ENCODE data around the gene TSKU.

The TSKU gene

DNA sequence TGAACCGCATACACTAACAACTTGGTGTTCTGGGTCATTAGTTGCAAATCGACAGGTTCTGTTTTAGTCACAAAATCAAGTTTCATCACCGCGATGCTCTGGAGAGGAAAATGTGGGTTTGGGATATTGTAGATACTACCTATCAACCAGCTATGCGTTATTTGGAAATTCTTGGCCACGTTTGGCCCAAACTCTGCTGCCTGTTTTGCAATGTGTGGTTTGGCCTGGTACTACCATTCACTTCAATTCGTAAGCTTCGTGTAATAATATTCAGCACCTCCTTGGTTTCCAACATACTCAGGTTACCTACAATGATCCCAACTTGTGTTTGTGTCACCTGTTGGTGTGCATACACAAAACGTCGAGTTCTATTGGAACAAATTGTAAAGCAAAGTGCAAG is 61.4 kb downstream of the TSKU start:
- DNase-seq: no peak
- no peak overlapping the region for H3K27ac ChIP-seq (ENCODE audit: low read length, poor library complexity, severe bottlenecking)
- no peak overlapping the region for H4K8ac ChIP-seq (ENCODE audit: low read length)
- no peaks in the 10 kb centered on the region for H3K4me1 ChIP-seq (ENCODE audit: control insufficient read depth, insufficient read depth, low read depth, low read length)
- no peak overlapping the region for H3K4ac ChIP-seq (ENCODE audit: low read depth in 1 of 2, low read length in 2 of 2)
- H4K91ac ChIP-seq (ENCODE audit: low read length): no peak overlapping the region
- no peak overlapping the region for H3K23ac ChIP-seq (ENCODE audit: low read length in 2 of 2)
- no peak overlapping the region for H2BK15ac ChIP-seq (ENCODE audit: low read depth, poor library complexity, severe bottlenecking)
- WGBS: 93% methylated on average over 8 of the region's 10 CpGs
- H2BK120ac ChIP-seq (ENCODE audit: low read depth, low read length): no peak overlapping the region
- no peak overlapping the region for H2BK12ac ChIP-seq (ENCODE audit: low read length in 2 of 2)
- no peak overlapping the region for H3K18ac ChIP-seq (ENCODE audit: low read depth in 1 of 2, low read length in 2 of 2)
- H2AK5ac ChIP-seq (ENCODE audit: low read length, severe bottlenecking): no peak overlapping the region
- H2AFZ ChIP-seq (ENCODE audit: low read depth, low read length): no peak overlapping the region
- H3K27me3 ChIP-seq (ENCODE audit: control insufficient read depth in 1 of 2, insufficient read depth in 1 of 2, low read length in 2 of 2): peaks cover 21 to 24% of the 10 kb centered on the region in 2 experiments
- H2BK5ac ChIP-seq (ENCODE audit: low read depth, low read length, poor library complexity, severe bottlenecking): no peak overlapping the region
- no peak overlapping the region for H3K9ac ChIP-seq (ENCODE audit: low read length)
- H3K4me2 ChIP-seq (ENCODE audit: low read length, poor library complexity, severe bottlenecking): no peak overlapping the region
- no peaks in the 10 kb centered on the region for H3K9me3 ChIP-seq (ENCODE audit: control insufficient read depth, low read length)
- H3K79me1 ChIP-seq (replicated peaks; ENCODE audit: low read length, poor library complexity, severe bottlenecking): no peaks in the 10 kb centered on the region
- H3K4me3 ChIP-seq (ENCODE audit: insufficient read depth in 1 of 2, low read depth in 1 of 2, low read length in 2 of 2): no peak overlapping the region
- no peak overlapping the region for H3K14ac ChIP-seq (ENCODE audit: low read length in 2 of 2)
- no peaks in the 10 kb centered on the region for H3K36me3 ChIP-seq (ENCODE audit: control insufficient read depth in 1 of 2, insufficient read depth in 2 of 2, low read depth in 1 of 2, low read length in 2 of 2)

DNA sequence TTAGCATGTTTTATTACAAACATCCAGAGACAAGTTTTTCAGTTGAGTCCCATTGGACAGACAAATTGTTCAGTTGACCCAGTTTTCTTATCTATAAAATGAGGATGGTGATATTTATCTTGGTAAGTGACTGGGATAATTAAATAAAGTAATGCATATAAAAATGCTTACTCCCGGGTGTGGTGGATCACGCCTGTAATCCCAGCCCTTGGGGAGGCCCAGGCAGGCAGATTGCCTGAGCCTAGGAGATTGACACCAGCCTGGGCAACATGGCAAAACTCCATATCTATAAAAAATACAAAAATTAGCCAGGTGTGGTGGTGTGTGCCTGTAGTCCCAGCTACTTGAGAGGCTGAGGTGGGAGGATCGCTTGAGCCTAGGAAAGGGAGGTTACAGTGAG is 61.9 kb downstream of the TSKU start:
- no peak overlapping the region for H3K18ac ChIP-seq (ENCODE audit: low read depth in 1 of 2, low read length in 2 of 2)
- H3K9ac ChIP-seq (ENCODE audit: low read length): no peak overlapping the region
- no peak overlapping the region for H3K4me3 ChIP-seq (ENCODE audit: insufficient read depth in 1 of 2, low read depth in 1 of 2, low read length in 2 of 2)
- no peak overlapping the region for H3K27ac ChIP-seq (ENCODE audit: low read length, poor library complexity, severe bottlenecking)
- no peak overlapping the region for H2AK5ac ChIP-seq (ENCODE audit: low read length, severe bottlenecking)
- H3K4me2 ChIP-seq (ENCODE audit: low read length, poor library complexity, severe bottlenecking): no peak overlapping the region
- H3K14ac ChIP-seq (ENCODE audit: low read length in 2 of 2): no peak overlapping the region
- H2BK5ac ChIP-seq (ENCODE audit: low read depth, low read length, poor library complexity, severe bottlenecking): no peak overlapping the region
- H3K36me3 ChIP-seq (ENCODE audit: control insufficient read depth in 1 of 2, insufficient read depth in 2 of 2, low read depth in 1 of 2, low read length in 2 of 2): no peaks in the 10 kb centered on the region
- no peak overlapping the region for H2BK15ac ChIP-seq (ENCODE audit: low read depth, poor library complexity, severe bottlenecking)
- no peaks in the 10 kb centered on the region for H3K79me1 ChIP-seq (replicated peaks; ENCODE audit: low read length, poor library complexity, severe bottlenecking)
- no peak for DNase-seq
- H2BK120ac ChIP-seq (ENCODE audit: low read depth, low read length): no peak overlapping the region
- no peak overlapping the region for H3K4ac ChIP-seq (ENCODE audit: low read depth in 1 of 2, low read length in 2 of 2)
- H2AFZ ChIP-seq (ENCODE audit: low read depth, low read length): no peak overlapping the region
- no peak overlapping the region for H4K91ac ChIP-seq (ENCODE audit: low read length)
- H3K27me3 ChIP-seq (ENCODE audit: control insufficient read depth in 1 of 2, insufficient read depth in 1 of 2, low read length in 2 of 2): peaks cover 26% of the 10 kb centered on the region in 2 experiments
- H2BK12ac ChIP-seq (ENCODE audit: low read length in 2 of 2): no peak overlapping the region
- no peak overlapping the region for H3K23ac ChIP-seq (ENCODE audit: low read length in 2 of 2)
- H4K8ac ChIP-seq (ENCODE audit: low read length): no peak overlapping the region
- 82% methylated on average over 3 of the region's 3 CpGs for WGBS
- H3K9me3 ChIP-seq (ENCODE audit: control insufficient read depth, low read length): no peaks in the 10 kb centered on the region
- no peaks in the 10 kb centered on the region for H3K4me1 ChIP-seq (ENCODE audit: control insufficient read depth, insufficient read depth, low read depth, low read length)

DNA sequence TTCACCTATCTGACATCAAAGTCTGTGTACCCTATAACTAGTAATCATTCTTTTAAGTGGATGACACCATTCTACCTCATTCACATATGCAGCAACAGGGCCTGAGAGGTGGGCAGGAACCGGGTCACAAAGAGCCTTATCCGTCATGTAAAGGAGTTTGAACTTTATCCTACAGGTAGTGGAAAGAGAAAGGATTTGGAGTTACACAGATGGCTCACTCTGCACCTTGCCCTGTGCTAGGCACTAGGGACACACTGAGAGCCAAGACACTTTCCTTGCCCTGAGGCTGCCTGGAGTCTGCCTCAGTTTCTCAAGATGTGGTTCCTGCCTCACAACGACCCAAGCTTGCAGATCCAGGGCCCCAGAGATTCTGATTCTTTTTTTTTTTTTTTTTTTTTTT is 63.3 kb downstream of the TSKU start:
- no peak overlapping the region for H3K18ac ChIP-seq (ENCODE audit: low read depth in 1 of 2, low read length in 2 of 2)
- DNase-seq: no peak
- 85% methylated on average over 3 of the region's 3 CpGs for WGBS

More for the DNA sequence above, 63.3 kb downstream of the TSKU start:
- H4K91ac ChIP-seq (ENCODE audit: low read length): no peak overlapping the region
- no peak overlapping the region for H4K8ac ChIP-seq (ENCODE audit: low read length)
- H3K36me3 ChIP-seq (ENCODE audit: control insufficient read depth in 1 of 2, insufficient read depth in 2 of 2, low read depth in 1 of 2, low read length in 2 of 2): no peaks in the 10 kb centered on the region
- no peak overlapping the region for H3K14ac ChIP-seq (ENCODE audit: low read length in 2 of 2)
- no peak overlapping the region for H2BK15ac ChIP-seq (ENCODE audit: low read depth, poor library complexity, severe bottlenecking)
- no peak overlapping the region for H3K4ac ChIP-seq (ENCODE audit: low read depth in 1 of 2, low read length in 2 of 2)
- no peak overlapping the region for H2AFZ ChIP-seq (ENCODE audit: low read depth, low read length)
- no peak overlapping the region for H2BK12ac ChIP-seq (ENCODE audit: low read length in 2 of 2)
- H3K27ac ChIP-seq (ENCODE audit: low read length, poor library complexity, severe bottlenecking): no peak overlapping the region
- H3K23ac ChIP-seq (ENCODE audit: low read length in 2 of 2): no peak overlapping the region
- H2BK5ac ChIP-seq (ENCODE audit: low read depth, low read length, poor library complexity, severe bottlenecking): no peak overlapping the region
- H3K79me1 ChIP-seq (replicated peaks; ENCODE audit: low read length, poor library complexity, severe bottlenecking): no peaks in the 10 kb centered on the region
- peaks cover 28 to 32% of the 10 kb centered on the region in 2 experiments for H3K27me3 ChIP-seq (ENCODE audit: control insufficient read depth in 1 of 2, insufficient read depth in 1 of 2, low read length in 2 of 2)
- no peak overlapping the region for H3K4me3 ChIP-seq (ENCODE audit: insufficient read depth in 1 of 2, low read depth in 1 of 2, low read length in 2 of 2)
- H2AK5ac ChIP-seq (ENCODE audit: low read length, severe bottlenecking): no peak overlapping the region
- no peak overlapping the region for H3K9ac ChIP-seq (ENCODE audit: low read length)
- no peaks in the 10 kb centered on the region for H3K4me1 ChIP-seq (ENCODE audit: control insufficient read depth, insufficient read depth, low read depth, low read length)
- H2BK120ac ChIP-seq (ENCODE audit: low read depth, low read length): no peak overlapping the region
- no peaks in the 10 kb centered on the region for H3K9me3 ChIP-seq (ENCODE audit: control insufficient read depth, low read length)
- H3K4me2 ChIP-seq (ENCODE audit: low read length, poor library complexity, severe bottlenecking): no peak overlapping the region
